WTC11 (cell line): ENCODE results near the gene YY2. TPM values are rescaled to one million over a fixed set of nuclear protein-coding genes. Genes with fewer than 3 reads are reported as not detected.
"Not testable (repeated sequence)": the region's sequence is repeated elsewhere in the genome, so short reads cannot be mapped to it uniquely, and the experiment has no call there.

Experiments
- ATAC-seq: fragments of 200-7000 bp; cut with Tn5 transposase; 2 replicates; pipeline ENCODE4 v1.10.0; 2021; ENCODE audit warnings: mild to moderate bottlenecking, moderate library complexity
- CTCF ChIA-PET: fragments of 300-600 bp; sonication (Branson Sonifier 250); formaldehyde crosslinking; loops from one replicate; lab custom pipeline; 2021; ENCODE audit warnings: antibody characterized with exemption; lab: Charles Lee
- POLR2A ChIA-PET: fragments of 350-600 bp; sonication (Branson Sonifier 250); formaldehyde crosslinking; loops from one replicate; lab custom pipeline; 2021; ENCODE audit warnings: antibody characterized with exemption; lab: Charles Lee
- DNase-seq: peaks from one replicate; pipeline ENCODE4 v3.0.0; 2021; ENCODE audit warnings: low spot score
- H3K27ac Mint-ChIP-seq: 2 replicates; pipeline ENCODE4 v1.8.0; 2021; ENCODE audit warnings: mixed read lengths
- H3K27me3 Mint-ChIP-seq: 2 replicates; pipeline ENCODE4 v1.8.0; 2021; ENCODE audit warnings: low read depth, mild to moderate bottlenecking, moderate library complexity, mixed read lengths
- H3K36me3 Mint-ChIP-seq: 2 replicates; pipeline ENCODE4 v1.8.0; 2021; ENCODE audit warnings: mixed read lengths
- H3K4me1 Mint-ChIP-seq: 2 replicates; pipeline ENCODE4 v1.8.0; 2022; ENCODE audit warnings: mixed read lengths
- H3K4me3 Mint-ChIP-seq: 2 replicates; pipeline ENCODE4 v1.8.0; 2021; ENCODE audit warnings: mild to moderate bottlenecking, moderate library complexity, mixed read lengths
- H3K9me3 Mint-ChIP-seq: 2 replicates; pipeline ENCODE4 v1.8.0; 2021; ENCODE audit warnings: mixed read lengths
- AR ChIP-seq: fragments of 250-450 bp; sonication (Bioruptor Pico); IDR thresholded peaks from 2 replicates; pipeline ENCODE4 v1.9.0; 2021; ENCODE audit warnings: mild to moderate bottlenecking
- CDX4 ChIP-seq: fragments of 250-450 bp; sonication (Bioruptor Pico); IDR thresholded peaks from 2 replicates; pipeline ENCODE4 v1.9.0; 2021; ENCODE audit warnings: moderate library complexity, mild to moderate bottlenecking, inconsistent platforms, borderline replicate concordance
- CTCF ChIP-seq: fragments of 200-600 bp; IDR thresholded peaks from 2 replicates; pipeline ENCODE4 v1.8.0; 2022; ENCODE audit warnings: antibody characterized with exemption
- E2F4 ChIP-seq: sonication (generic); formaldehyde crosslinking; IDR thresholded peaks from 2 replicates; pipeline ENCODE4 v1.8.1; 2022; ENCODE audit warnings: low read depth, mild to moderate bottlenecking, moderate library complexity, missing genetic modification reagents, borderline replicate concordance
- E2F5 ChIP-seq: sonication (generic); formaldehyde crosslinking; IDR thresholded peaks from 2 replicates; pipeline ENCODE4 v1.8.1; 2022; ENCODE audit warnings: mild to moderate bottlenecking, moderate library complexity, missing genetic modification reagents
- EMX1 ChIP-seq: fragments of 250-450 bp; sonication (Bioruptor Pico); IDR thresholded peaks from 2 replicates; pipeline ENCODE4 v1.8.0; 2021; ENCODE audit warnings: mild to moderate bottlenecking
- FOXP1 ChIP-seq: sonication (generic); formaldehyde crosslinking; IDR thresholded peaks from 2 replicates; pipeline ENCODE4 v1.8.0; 2022; ENCODE audit warnings: missing genetic modification reagents, mild to moderate bottlenecking, moderate library complexity, borderline replicate concordance
- MAX ChIP-seq: sonication (generic); formaldehyde crosslinking; IDR thresholded peaks from 2 replicates; pipeline ENCODE4 v1.8.0; 2022; ENCODE audit warnings: mild to moderate bottlenecking, missing genetic modification reagents
- NFE2L1 ChIP-seq: sonication (generic); formaldehyde crosslinking; IDR thresholded peaks from 2 replicates; pipeline ENCODE4 v1.8.1; 2023; ENCODE audit warnings: missing genetic modification reagents
- TCF7 ChIP-seq: sonication (generic); formaldehyde crosslinking; IDR thresholded peaks from 2 replicates; pipeline ENCODE4 v1.8.0; 2022; ENCODE audit warnings: mild to moderate bottlenecking, low read depth, missing genetic modification reagents, moderate library complexity
- TEAD4 ChIP-seq: sonication (generic); formaldehyde crosslinking; IDR thresholded peaks from 2 replicates; pipeline ENCODE4 v1.8.0; 2022; ENCODE audit warnings: mild to moderate bottlenecking, missing genetic modification reagents
- USF1 ChIP-seq: sonication (generic); formaldehyde crosslinking; IDR thresholded peaks from 2 replicates; pipeline ENCODE4 v1.8.0; 2022; ENCODE audit warnings: mild to moderate bottlenecking, missing genetic modification reagents
- ZNF121 ChIP-seq: sonication (generic); formaldehyde crosslinking; IDR thresholded peaks from 2 replicates; pipeline ENCODE4 v1.8.0; 2023; ENCODE audit warnings: missing genetic modification reagents
- total RNA-seq: library from RNA; stranded (reverse); gene quantifications from 3 replicates; pipeline ENCODE4 v1.2.3, GENCODE V29; 2021
- TF ChIP-seq, protein P1 (sequence below): sonication (generic); formaldehyde crosslinking; conservative IDR thresholded peaks from 2 replicates; pipeline ENCODE4 v1.8.1; 2022; ENCODE audit warnings: mild to moderate bottlenecking, missing genetic modification reagents
- TF ChIP-seq, protein P2 (sequence below): sonication (generic); formaldehyde crosslinking; IDR thresholded peaks from 2 replicates; pipeline ENCODE4 v1.8.1; 2023; ENCODE audit warnings: mild to moderate bottlenecking, missing genetic modification reagents, moderate library complexity

YY2 gene
- total RNA-seq, 1 experiment from 2014 or later, result 1.4 TPM

DNA sequence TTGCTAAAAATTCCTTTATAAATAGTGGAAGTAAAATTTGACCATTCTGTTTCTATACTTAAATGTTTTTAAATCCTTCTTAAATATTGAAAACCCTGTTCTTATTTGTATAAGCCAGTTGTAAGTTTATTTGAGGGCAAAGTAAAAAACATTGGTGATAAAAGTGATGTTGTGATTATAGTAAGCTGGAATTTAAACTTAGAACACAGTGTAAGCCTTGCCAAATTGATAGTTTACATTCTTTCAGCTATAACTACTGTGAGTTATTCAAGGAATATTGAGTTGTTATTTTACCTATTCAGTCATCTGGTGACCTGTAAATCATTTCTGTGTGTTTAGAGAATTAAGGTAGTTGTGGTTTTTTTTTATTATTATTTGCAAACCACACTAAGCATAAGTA is 9.6 kb downstream of the YY2 start (continued):
- TF ChIP-seq CTCF (no peak), E2F5 (CRISPR knock-in tag) (no peak)

- Mint-ChIP-seq H3K4me1 (no peaks in the 10 kb centered on the region), H3K9me3 (no peaks in the 10 kb centered on the region), H3K27me3 (no peaks in the 10 kb centered on the region), H3K36me3 (no peaks in the 10 kb centered on the region), H3K27ac (no peak overlapping the region), H3K4me3 (no peak overlapping the region)
- DNase-seq (no peak), ATAC-seq (no peak)
- ChIA-PET CTCF (no interaction called here), POLR2A (no interaction called here)
- TF ChIP-seq AR (CRISPR knock-in tag), result no peak
Observed at GRCh38 chrX:21870494-21870893, 14.7 kb downstream of the YY2 start.

DNA sequence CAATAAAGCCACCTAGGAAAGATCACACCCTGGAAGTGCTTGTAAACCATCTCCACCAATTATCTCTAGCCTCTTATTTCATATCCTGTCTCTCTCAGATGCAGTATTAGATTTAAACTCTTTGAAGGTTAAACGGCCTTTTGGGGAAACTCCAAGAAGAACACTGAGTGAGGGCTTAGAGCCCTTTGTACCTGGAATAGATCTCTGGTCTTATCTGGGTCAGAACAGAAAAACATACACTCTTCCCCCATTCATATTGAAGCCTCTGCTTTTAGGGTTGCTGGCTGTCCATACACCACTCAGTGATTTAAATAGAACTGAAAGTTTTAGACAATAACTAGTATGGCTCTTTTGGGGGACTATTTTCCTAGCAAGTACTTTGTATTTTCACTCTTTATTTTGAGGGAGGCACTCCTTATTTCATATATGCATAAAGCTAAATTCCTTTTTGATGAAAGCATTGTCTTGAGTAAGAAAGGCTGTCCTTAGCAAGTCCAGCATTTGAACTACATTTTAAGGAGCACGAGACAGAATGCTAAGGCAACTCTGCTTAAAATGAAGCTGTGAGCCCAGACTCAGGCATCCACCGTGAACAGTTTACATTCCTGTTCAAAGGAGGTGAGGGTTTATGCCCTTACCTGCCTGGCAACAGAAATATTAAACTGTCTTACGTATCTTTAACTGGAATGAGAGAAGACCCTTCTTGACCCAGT is 17.4 kb downstream of the YY2 start:
- CTCF ChIA-PET, result no interaction called here
- H3K36me3 Mint-ChIP-seq, result no peaks in the 10 kb centered on the region
- no peak for ATAC-seq

GRCh38 chrX:21874182-21874581 is 18.4 kb downstream of the YY2 start:
- H3K27ac Mint-ChIP-seq, result not testable (repeated sequence)

More for the DNA sequence above, 17.4 kb downstream of the YY2 start:
- DNase-seq, result no peak
- no peak for TF ChIP-seq ZNF121 (CRISPR knock-in tag)
- TF ChIP-seq USF1 (CRISPR knock-in tag), result no peak
- TF ChIP-seq, protein P1, sequence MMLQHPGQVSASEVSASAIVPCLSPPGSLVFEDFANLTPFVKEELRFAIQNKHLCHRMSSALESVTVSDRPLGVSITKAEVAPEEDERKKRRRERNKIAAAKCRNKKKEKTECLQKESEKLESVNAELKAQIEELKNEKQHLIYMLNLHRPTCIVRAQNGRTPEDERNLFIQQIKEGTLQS (CRISPR knock-in tag), result no peak
- no peak for TF ChIP-seq NFE2L1 (CRISPR knock-in tag)
- TF ChIP-seq FOXP1 (CRISPR knock-in tag), result no peak
- TF ChIP-seq, protein P2, sequence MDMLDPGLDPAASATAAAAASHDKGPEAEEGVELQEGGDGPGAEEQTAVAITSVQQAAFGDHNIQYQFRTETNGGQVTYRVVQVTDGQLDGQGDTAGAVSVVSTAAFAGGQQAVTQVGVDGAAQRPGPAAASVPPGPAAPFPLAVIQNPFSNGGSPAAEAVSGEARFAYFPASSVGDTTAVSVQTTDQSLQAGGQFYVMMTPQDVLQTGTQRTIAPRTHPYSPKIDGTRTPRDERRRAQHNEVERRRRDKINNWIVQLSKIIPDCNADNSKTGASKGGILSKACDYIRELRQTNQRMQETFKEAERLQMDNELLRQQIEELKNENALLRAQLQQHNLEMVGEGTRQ (CRISPR knock-in tag), result no peak
- no peak for TF ChIP-seq EMX1 (CRISPR knock-in tag)
- no peak for TF ChIP-seq CDX4 (CRISPR knock-in tag)
- TF ChIP-seq TCF7, result no peak
- TF ChIP-seq TEAD4 (CRISPR knock-in tag), result no peak
- TF ChIP-seq MAX, result no peak
- TF ChIP-seq E2F4 (CRISPR knock-in tag), result no peak
- H3K27ac Mint-ChIP-seq, result no peak overlapping the region
- H3K4me1 Mint-ChIP-seq, result no peaks in the 10 kb centered on the region
- H3K9me3 Mint-ChIP-seq, result no peaks in the 10 kb centered on the region
- no peaks in the 10 kb centered on the region for H3K27me3 Mint-ChIP-seq
- POLR2A ChIA-PET, result no interaction called here
- no peak overlapping the region for H3K4me3 Mint-ChIP-seq

More at GRCh38 chrX:21874182-21874581, 18.4 kb downstream of the YY2 start:
- H3K27me3 Mint-ChIP-seq, ATAC-seq, H3K9me3 Mint-ChIP-seq, H3K36me3 Mint-ChIP-seq, DNase-seq, POLR2A ChIA-PET, H3K4me1 Mint-ChIP-seq, H3K4me3 Mint-ChIP-seq: not testable (repeated sequence)
- CTCF ChIA-PET, result interaction anchor here (0.7 kb wide), 1 partner anchor 99 kb away, joined by 3 read pairs; no protein-coding TSS in a partner anchor
